Activated CD4-positive, alpha-beta memory T cell treated with anti-CD3 and anti-CD28 coated beads for 36 hours (primary cell): Measurements from ENCODE around the gene SCGB1C2. TPM values are rescaled to one million over a fixed set of nuclear protein-coding genes. Genes with fewer than 3 reads are reported as not detected.

ENCODE experiments used
- CTCF ChIA-PET: fragments of 350-600 bp; sonication (Branson Sonifier 250); formaldehyde crosslinking; loops from one replicate; lab custom pipeline; 2021; ENCODE audit warnings: antibody characterized with exemption, inconsistent platforms; lab: Charles Lee
- POLR2A ChIA-PET: fragments of 350-600 bp; sonication (Branson Sonifier 250); formaldehyde crosslinking; loops from one replicate; lab custom pipeline; 2021; ENCODE audit warnings: antibody characterized with exemption; lab: Charles Lee
- DNase-seq: peaks from one replicate; pipeline ENCODE4 v3.0.0-alpha.2; 2020
- H3K27ac Mint-ChIP-seq: one replicate; pipeline ENCODE4 v1.8.0; 2021; ENCODE audit warnings: mixed read lengths
- H3K27me3 Mint-ChIP-seq: one replicate; pipeline ENCODE4 v1.8.0; 2021; ENCODE audit warnings: mixed read lengths
- H3K36me3 Mint-ChIP-seq: one replicate; pipeline ENCODE4 v1.8.0; 2021; ENCODE audit warnings: mixed read lengths
- H3K4me1 Mint-ChIP-seq: one replicate; pipeline ENCODE4 v1.8.0; 2021; ENCODE audit warnings: low read depth, mixed read lengths
- H3K4me3 Mint-ChIP-seq: one replicate; pipeline ENCODE4 v1.8.0; 2021; ENCODE audit warnings: mild to moderate bottlenecking, mixed read lengths
- H3K9me3 Mint-ChIP-seq: one replicate; pipeline ENCODE4 v1.8.0; 2021; ENCODE audit warnings: mixed read lengths
- intact Hi-C: fragments of 100-400 bp; cut with micrococcal nuclease; formaldehyde crosslinking; loops from one replicate; pipeline ENCODE4 v1.15.1; 2023
- total RNA-seq, 2 experiments: library from RNA; stranded (reverse); gene quantifications; one replicate each; pipeline ENCODE4 v1.2.3, GENCODE V29; 2021

The SCGB1C2 gene
- total RNA-seq, 2 experiments from 2014 or later = not detected

DNA sequence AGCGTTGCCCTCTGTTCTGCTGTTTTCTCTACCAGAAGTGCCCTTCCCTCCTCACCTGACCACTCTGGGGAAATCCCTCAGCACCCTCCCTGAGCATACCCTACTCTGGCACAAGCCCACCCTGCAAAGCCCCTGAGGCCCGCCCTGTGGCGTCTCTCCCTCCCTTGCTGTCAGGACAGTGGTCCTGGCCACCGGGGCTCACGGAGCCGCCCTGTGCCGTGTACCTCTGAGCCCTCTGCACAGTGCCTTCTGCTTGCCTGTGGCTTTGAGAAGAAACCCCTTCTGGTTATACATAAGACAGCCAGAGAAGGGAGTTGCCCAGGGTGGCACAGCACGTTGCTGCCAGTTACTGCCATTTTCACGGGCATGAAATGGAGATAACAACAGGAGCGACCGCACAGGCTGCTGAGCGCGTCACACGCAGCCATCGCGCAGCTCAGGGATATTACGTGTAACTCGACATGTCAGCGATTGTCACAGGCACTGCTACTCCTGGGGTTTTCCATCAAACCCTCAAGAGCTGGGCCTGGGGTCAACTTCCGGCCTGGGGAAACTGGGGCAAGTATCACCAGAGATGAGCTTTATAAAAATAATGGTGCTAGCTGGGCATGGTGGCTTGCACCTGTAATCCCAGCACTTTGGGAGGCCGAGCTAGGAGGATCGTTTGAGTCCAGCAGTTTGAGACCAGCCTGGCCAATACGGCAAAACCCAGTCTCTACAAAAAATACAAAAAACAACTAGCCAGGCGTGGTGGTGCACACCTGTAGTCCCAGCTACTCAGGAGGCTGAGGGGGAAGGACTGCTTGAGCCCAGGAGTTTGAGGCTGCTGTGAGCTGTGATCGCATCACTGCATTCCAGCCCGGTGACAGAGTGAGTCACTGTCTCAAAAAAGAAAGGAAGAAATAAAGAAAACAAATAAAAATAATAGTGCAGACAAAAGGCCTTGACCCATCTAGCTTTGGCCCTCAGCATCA is 14.8 kb downstream of the SCGB1C2 start:
- Mint-ChIP-seq H3K36me3 (no peaks in the 10 kb centered on the region), H3K4me3 (no peak overlapping the region), H3K27me3 (no peaks in the 10 kb centered on the region), H3K9me3 (no peaks in the 10 kb centered on the region), H3K4me1 (no peaks in the 10 kb centered on the region), H3K27ac (no peak overlapping the region)
- intact Hi-C loops = no loop called here
- ChIA-PET POLR2A (no interaction called here), CTCF (interaction anchor here (1.1 kb wide), 1 partner anchor 10 kb away, joined by 4 read pairs; no protein-coding TSS in a partner anchor)
- no peak for DNase-seq

DNA sequence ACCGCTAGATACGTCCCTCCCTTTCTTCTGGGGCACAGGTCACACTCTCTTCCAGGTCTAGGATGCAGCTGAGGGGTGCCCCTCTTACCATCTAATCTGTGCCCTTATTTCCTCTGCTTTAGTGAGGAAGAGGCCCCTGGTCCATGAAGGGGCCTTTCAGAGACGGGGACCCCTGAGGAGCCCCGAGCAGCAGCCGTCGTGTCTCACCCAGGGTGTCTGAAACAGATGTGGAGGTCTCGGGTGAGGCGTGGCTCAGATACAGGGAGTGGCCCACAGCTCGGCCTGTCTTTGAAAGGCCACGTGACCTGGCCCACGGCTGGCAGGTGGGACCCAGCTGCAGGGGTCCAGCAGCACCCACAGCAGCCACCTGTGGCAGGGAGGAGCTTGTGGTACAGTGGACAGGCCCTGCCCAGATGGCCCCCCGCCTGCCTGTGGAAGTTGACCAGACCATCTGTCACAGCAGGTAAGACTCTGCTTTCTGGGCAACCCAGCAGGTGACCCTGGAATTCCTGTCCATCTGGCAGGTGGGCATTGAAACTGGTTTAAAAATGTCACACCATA is 15.6 kb downstream of the SCGB1C2 start:
- Mint-ChIP-seq H3K4me3 (no peak overlapping the region), H3K27ac (no peak overlapping the region)
- CTCF ChIA-PET = interaction anchor here (1.1 kb wide), 1 partner anchor 10 kb away, joined by 4 read pairs; no protein-coding TSS in a partner anchor

DNA sequence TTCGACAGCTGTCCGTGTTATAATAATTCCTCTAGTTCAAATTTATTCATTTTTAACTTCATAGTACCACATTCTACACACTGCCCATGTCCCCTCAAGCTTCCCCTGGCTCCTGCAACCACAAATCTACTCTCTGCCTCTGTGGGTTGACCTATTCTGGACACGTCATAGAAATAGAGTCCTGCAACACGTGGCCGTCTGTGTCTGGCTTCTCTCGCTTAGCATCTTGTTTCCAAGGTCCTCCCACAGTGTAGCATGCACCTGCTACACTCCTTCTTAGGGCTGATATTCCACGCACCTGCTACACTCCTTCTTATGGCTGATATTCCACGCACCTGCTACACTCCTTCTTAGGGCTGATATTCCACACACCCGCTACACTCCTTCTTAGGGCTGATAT is 16.5 kb downstream of the SCGB1C2 start:
- intact Hi-C loops = no loop called here
- ChIA-PET POLR2A (no interaction called here), CTCF (no interaction called here)

More for the DNA sequence above, 15.6 kb downstream of the SCGB1C2 start:
- Mint-ChIP-seq H3K36me3 (no peaks in the 10 kb centered on the region), H3K4me1 (no peaks in the 10 kb centered on the region), H3K9me3 (no peaks in the 10 kb centered on the region), H3K27me3 (no peaks in the 10 kb centered on the region)
- intact Hi-C loops = no loop called here
- DNase-seq = no peak
- POLR2A ChIA-PET = no interaction called here

DNA sequence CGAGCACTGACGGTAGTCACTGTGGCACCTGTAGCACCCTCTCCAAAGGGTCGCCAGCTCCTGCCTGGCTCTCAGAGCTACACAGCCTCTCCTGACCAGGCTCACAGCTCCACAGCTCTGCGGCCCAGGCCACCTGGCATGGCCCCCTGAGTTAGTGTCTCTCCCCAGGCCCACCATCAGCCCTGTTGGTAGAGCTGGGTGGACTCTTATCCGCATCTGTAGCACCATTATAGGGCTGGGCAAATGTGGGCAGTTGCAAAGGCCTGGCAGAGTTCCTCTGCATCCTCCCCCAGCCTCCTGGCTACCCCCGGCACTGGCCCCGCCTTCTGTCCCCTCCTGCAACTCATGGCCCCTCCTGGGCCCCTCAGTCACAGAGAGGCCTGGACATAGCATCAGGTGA is 18.2 kb downstream of the SCGB1C2 start:
- Mint-ChIP-seq H3K36me3 (no peaks in the 10 kb centered on the region), H3K4me1 (no peaks in the 10 kb centered on the region), H3K27me3 (no peaks in the 10 kb centered on the region), H3K4me3 (no peak overlapping the region), H3K27ac (no peak overlapping the region), H3K9me3 (no peaks in the 10 kb centered on the region)
- no peak for DNase-seq
- intact Hi-C loops = no loop called here
- POLR2A ChIA-PET = no interaction called here
- CTCF ChIA-PET = interaction anchor here (1.2 kb wide), 1 partner anchor 622 kb away, joined by 3 read pairs; no protein-coding TSS in a partner anchor

More for the DNA sequence above, 16.5 kb downstream of the SCGB1C2 start:
- DNase-seq = no peak
- Mint-ChIP-seq H3K9me3 (no peaks in the 10 kb centered on the region), H3K4me1 (no peaks in the 10 kb centered on the region), H3K36me3 (no peaks in the 10 kb centered on the region), H3K4me3 (no peak overlapping the region), H3K27ac (no peak overlapping the region), H3K27me3 (no peaks in the 10 kb centered on the region)

DNA sequence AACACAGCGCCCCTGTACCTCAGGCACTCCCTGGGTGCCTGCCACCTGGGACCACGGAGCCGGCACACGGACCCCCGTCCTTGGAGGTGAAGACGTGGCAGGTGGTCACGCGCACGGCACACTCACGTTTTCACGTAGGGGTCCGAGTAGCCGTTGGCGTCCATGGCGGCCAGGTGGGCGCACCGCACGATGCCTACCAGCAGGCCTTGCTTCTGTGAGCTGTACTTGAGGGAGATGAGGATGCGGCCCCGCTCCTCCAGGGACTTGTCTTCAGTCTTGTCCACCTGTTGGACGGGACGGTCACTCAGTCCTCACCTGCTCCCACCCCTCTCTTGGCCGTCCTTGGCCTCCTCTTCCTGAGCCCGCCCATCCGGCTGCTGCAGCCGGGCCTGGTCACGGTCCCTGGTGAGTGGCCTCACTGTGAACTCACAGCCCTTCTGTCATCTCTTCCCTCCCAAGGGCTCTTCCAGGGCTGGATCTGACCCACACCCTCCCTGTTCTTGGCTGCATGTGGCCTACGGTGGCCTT is 18.8 kb downstream of the SCGB1C2 start:
- no peaks in the 10 kb centered on the region for H3K36me3 Mint-ChIP-seq
- POLR2A ChIA-PET = no interaction called here
- no peaks in the 10 kb centered on the region for H3K27me3 Mint-ChIP-seq
- no peak for DNase-seq
- CTCF ChIA-PET = no interaction called here
- no peaks in the 10 kb centered on the region for H3K9me3 Mint-ChIP-seq
- H3K4me3 Mint-ChIP-seq = no peak overlapping the region
- intact Hi-C loops = no loop called here
- no peak overlapping the region for H3K27ac Mint-ChIP-seq
- H3K4me1 Mint-ChIP-seq = no peaks in the 10 kb centered on the region

DNA sequence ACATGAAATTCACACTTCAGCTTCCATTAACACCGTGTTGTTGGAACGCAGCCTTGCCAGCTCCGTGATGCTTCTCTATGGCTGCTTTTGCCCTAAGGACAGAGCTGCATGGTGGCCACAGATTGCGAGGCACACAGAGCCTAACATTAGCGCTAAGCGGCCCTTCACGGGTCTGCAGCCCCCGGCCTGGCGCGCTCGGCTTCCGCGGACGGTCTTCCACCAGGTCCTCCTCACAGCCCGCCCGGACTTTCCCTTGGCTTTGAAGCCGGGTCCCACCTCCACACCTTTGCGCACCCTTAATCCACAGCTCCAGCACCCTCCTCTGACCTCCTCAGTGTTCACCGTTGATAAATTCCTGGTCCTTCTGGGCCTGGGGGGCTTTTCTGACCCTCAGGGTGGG is 19.6 kb downstream of the SCGB1C2 start:
- Mint-ChIP-seq H3K36me3 (no peaks in the 10 kb centered on the region), H3K4me3 (no peak overlapping the region), H3K9me3 (no peaks in the 10 kb centered on the region), H3K4me1 (no peaks in the 10 kb centered on the region), H3K27ac (no peak overlapping the region), H3K27me3 (no peaks in the 10 kb centered on the region)
- intact Hi-C loops = no loop called here
- CTCF ChIA-PET = no interaction called here
- POLR2A ChIA-PET = no interaction called here
- no peak for DNase-seq

DNA sequence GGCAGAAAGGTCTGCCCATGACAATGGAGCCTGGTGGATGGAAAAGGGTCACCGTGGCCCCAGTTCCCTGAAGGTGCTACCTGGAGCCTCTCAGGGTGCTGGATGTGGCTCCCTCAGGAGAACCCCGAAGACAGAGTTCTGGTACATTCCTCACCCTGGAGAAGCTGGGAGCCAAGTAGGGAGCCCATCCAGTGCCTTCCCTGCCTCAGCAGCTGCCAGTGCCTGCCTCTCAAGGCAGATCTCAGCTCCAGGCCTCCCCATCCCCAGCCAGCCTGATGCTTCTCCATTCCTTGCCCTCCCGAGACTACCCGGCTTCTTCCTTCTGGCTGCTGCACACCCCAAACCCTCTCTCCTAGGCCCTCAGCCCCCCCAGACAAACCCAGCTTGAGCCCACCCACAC is 20.5 kb downstream of the SCGB1C2 start:
- no peaks in the 10 kb centered on the region for H3K4me1 Mint-ChIP-seq
- H3K27me3 Mint-ChIP-seq = no peaks in the 10 kb centered on the region
- ChIA-PET POLR2A (no interaction called here), CTCF (no interaction called here)
- H3K27ac Mint-ChIP-seq = no peak overlapping the region
- H3K4me3 Mint-ChIP-seq = no peak overlapping the region
- intact Hi-C loops = no loop called here
- no peaks in the 10 kb centered on the region for H3K9me3 Mint-ChIP-seq
- no peak for DNase-seq
- no peaks in the 10 kb centered on the region for H3K36me3 Mint-ChIP-seq

DNA sequence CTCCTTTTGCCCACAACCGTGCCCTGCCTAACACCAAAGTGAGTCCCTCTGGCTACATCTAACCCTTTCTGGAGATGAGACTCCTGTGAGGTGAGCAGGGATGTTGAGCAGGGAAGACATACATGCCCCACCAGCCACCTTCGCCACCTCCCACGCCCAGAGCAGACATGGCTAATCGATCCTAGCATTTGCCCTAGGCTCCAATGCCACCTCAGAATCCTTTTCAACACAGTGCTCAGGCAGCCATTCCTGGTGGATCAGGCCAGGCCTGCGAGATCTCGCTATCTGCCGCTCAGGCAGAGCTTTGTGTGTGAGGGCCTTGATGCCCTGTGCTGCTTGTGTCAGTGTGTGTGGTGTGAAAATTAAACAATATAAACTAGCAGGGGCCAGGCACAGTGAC is 21.0 kb downstream of the SCGB1C2 start:
- CTCF ChIA-PET = no interaction called here

DNA sequence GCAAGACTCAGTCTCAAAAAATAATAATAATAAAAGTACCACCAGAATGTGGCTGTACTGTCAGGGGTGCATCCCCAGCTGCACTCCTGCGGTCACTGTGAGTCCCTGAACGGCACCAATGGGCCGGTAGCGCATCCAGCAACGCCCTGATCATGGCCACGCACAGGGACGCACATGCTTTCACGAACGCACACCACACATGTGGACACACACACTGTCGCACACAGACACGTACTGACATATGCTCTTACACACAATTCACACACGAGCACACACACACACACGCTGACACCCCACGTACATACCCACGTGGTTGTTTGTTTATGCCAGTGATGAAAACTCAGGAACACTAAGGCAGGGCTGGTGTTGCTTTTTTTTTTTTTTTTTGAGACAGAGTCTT is 22.2 kb downstream of the SCGB1C2 start:
- Mint-ChIP-seq H3K4me1 (no peaks in the 10 kb centered on the region), H3K4me3 (no peak overlapping the region), H3K9me3 (no peaks in the 10 kb centered on the region), H3K36me3 (no peaks in the 10 kb centered on the region), H3K27ac (no peak overlapping the region), H3K27me3 (no peaks in the 10 kb centered on the region)
- ChIA-PET POLR2A (no interaction called here), CTCF (no interaction called here)
- intact Hi-C loops = no loop called here
- no peak for DNase-seq

More for the DNA sequence above, 21.0 kb downstream of the SCGB1C2 start:
- intact Hi-C loops = no loop called here
- Mint-ChIP-seq H3K36me3 (no peaks in the 10 kb centered on the region), H3K4me3 (no peak overlapping the region), H3K4me1 (no peaks in the 10 kb centered on the region), H3K9me3 (no peaks in the 10 kb centered on the region), H3K27me3 (no peaks in the 10 kb centered on the region), H3K27ac (no peak overlapping the region)
- DNase-seq = no peak
- POLR2A ChIA-PET = no interaction called here

DNA sequence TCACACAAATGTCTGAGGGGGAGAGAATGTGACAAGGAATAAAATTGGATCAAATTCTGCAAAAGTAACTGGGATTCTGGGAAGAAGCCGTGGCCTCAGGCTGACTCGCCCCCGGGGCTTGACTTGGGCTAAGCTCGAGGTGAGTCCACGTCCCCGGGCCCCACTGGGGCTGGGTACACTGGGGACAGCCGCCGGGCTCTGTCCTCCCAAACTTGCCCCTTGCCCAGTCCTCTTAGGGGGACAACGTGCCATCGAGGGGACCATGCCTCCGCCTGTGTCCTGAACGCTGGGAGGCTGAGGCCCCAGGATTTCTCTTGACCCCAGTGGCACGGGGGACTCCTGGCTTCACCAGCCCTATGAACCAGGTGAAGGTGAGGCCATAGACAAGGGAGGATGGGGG is 23.0 kb downstream of the SCGB1C2 start:
- no peak for DNase-seq
- Mint-ChIP-seq H3K36me3 (no peaks in the 10 kb centered on the region), H3K4me3 (no peak overlapping the region), H3K9me3 (no peaks in the 10 kb centered on the region), H3K4me1 (no peaks in the 10 kb centered on the region), H3K27ac (no peak overlapping the region), H3K27me3 (no peaks in the 10 kb centered on the region)
- ChIA-PET CTCF (no interaction called here), POLR2A (no interaction called here)
- intact Hi-C loops = no loop called here

DNA sequence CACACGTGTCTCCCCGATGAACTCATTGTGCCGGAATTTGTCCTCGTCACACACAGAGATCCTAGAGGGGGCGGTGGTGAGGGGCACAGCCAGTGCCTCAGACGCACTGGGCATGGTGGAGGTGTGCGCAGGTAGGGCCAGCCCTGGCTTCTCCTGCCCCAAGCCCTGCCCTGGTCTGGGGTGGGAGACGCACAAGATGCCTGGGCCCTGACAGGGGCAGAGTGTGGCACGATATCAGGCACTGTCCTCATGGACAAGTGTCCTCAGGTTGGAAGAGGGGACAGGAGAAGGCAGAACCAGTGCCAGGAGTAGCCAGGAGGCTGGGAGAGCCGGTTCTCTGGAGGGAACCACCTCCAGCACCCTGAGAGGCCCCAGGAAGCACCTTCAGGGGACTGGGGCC is 24.1 kb downstream of the SCGB1C2 start:
- H3K4me3 Mint-ChIP-seq = no peak overlapping the region
- H3K27ac Mint-ChIP-seq = no peak overlapping the region
- no peaks in the 10 kb centered on the region for H3K9me3 Mint-ChIP-seq
- no peak for DNase-seq
- ChIA-PET CTCF (no interaction called here), POLR2A (no interaction called here)
- no peaks in the 10 kb centered on the region for H3K36me3 Mint-ChIP-seq
- H3K27me3 Mint-ChIP-seq = no peaks in the 10 kb centered on the region
- no peaks in the 10 kb centered on the region for H3K4me1 Mint-ChIP-seq
- intact Hi-C loops = no loop called here

DNA sequence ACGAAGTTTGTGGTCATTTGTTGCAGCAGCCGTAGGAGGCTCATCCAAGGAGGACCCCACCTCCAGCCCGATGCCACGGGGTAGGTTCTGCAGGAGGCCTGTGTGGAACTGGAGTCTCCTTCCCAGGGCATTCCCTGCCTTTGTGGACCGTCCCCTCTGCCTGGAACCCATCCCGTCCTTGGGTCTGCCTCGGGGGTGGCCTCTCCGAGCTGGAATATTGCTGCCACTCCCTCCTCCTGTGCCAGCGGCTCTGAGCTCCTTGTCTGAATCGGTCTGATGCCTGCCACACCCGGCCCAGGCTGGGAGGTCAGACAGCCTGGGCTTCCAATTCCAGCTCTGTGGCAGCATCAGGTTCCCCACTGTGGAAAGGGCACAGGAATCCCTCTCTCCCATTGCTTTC is 25.3 kb downstream of the SCGB1C2 start:
- H3K9me3 Mint-ChIP-seq = no peaks in the 10 kb centered on the region
- H3K27me3 Mint-ChIP-seq = no peaks in the 10 kb centered on the region
- no peak overlapping the region for H3K27ac Mint-ChIP-seq
- H3K4me1 Mint-ChIP-seq = no peaks in the 10 kb centered on the region
- no peak overlapping the region for H3K4me3 Mint-ChIP-seq
- ChIA-PET POLR2A (no interaction called here), CTCF (interaction anchor here (0.6 kb wide), 1 partner anchor 10 kb away, joined by 4 read pairs; no protein-coding TSS in a partner anchor)
- DNase-seq = no peak
- intact Hi-C loops = no loop called here
- no peaks in the 10 kb centered on the region for H3K36me3 Mint-ChIP-seq
